TTC549 (cell line): ENCODE data around the gene PPP6R1.

ENCODE experiments used
- FAIRE-seq: peaks from 2 replicates; lab custom pipeline; 2012; peaks lifted over from hg19 to GRCh38; lab: Jason Lieb, UNC

The PPP6R1 gene, protein sequence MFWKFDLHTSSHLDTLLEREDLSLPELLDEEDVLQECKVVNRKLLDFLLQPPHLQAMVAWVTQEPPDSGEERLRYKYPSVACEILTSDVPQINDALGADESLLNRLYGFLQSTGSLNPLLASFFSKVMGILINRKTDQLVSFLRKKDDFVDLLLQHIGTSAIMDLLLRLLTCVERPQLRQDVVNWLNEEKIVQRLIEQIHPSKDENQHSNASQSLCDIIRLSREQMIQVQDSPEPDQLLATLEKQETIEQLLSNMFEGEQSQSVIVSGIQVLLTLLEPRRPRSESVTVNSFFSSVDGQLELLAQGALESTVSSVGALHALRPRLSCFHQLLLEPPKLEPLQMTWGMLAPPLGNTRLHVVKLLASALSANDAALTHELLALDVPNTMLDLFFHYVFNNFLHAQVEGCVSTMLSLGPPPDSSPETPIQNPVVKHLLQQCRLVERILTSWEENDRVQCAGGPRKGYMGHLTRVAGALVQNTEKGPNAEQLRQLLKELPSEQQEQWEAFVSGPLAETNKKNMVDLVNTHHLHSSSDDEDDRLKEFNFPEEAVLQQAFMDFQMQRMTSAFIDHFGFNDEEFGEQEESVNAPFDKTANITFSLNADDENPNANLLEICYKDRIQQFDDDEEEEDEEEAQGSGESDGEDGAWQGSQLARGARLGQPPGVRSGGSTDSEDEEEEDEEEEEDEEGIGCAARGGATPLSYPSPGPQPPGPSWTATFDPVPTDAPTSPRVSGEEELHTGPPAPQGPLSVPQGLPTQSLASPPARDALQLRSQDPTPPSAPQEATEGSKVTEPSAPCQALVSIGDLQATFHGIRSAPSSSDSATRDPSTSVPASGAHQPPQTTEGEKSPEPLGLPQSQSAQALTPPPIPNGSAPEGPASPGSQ

DNA sequence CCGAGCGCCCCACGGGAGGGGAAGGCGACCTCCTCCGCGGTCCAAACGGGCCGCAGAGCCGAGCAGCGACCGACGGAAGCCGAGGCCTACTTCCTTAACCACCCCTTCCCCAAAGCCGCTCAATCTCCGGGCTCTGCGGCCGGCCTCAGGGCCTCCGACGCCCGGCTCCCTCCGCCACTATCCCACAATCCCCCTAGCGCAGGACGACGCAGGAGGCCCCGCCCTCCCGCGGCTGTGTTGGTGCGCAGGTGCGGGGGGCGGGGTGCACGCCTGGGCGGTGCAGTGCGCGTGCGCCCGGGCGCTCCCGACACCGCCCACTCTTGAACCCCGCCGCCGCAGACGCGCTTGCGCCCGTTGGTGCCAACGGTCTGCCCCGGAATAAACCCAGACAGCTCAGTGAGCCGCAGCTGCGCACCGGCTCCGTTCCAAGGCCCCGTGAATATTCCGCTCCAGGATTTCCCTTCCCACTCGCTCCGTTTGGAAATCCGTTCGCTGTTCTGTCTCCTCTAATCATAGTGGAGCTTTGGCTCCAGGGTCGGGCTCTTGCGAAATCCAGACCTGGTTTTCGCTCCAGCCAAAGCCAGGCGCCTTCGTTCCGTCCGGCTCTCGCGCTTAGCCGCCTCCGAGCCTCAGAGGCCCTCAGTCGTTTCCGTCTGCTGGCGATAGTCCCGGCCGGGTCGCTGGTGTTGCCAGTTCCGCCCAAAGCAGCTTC, at the start of gene PPP6R1:
Gene PPP6R1, minus strand, starts transcription at position 190 of the 712 bp plus-strand sequence. CDS start 11,914 bp downstream, outside the sequence.
- FAIRE-seq, result peak; percentile 88

DNA sequence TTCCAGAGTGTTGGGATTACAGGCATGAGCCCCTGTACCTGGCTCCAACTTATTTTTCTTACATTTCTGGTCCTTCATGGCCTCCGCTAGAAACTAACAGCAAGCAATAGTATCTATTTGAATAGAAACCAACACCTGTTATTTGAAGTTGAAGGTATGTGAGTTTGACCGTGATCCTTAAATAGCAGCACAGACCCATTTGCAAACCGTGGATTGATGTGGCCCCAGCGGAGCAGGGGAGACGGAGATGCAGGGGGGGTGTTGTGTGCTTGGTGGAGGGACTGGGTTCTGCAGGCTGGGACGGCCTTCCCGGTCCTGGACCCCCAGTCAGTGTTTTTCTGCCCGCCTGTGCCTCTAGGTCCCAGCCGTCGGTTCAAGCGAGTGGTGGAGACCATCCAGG, 49.5 kb upstream of the PPP6R1 start:
- no peak for FAIRE-seq

DNA sequence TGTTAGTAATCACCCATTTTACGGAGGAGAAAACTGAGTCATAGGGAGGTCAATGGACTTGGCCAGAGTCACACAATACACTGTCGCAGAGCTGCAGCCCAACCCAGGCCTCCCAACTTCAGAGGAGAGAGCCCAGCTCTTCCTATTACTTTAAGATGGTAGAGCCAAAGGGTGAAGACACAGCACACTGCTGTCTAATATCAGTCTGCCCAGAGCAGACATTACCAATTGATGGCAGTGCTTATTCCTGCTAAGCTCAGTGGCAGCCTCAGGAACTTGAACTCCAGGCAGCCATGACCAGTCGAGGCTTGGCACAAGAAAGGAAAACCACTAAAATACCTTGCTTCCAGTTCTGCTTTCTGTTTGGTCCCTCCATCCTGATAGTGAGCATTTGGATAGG, 47.9 kb upstream of the PPP6R1 start:
- FAIRE-seq, result no peak

DNA sequence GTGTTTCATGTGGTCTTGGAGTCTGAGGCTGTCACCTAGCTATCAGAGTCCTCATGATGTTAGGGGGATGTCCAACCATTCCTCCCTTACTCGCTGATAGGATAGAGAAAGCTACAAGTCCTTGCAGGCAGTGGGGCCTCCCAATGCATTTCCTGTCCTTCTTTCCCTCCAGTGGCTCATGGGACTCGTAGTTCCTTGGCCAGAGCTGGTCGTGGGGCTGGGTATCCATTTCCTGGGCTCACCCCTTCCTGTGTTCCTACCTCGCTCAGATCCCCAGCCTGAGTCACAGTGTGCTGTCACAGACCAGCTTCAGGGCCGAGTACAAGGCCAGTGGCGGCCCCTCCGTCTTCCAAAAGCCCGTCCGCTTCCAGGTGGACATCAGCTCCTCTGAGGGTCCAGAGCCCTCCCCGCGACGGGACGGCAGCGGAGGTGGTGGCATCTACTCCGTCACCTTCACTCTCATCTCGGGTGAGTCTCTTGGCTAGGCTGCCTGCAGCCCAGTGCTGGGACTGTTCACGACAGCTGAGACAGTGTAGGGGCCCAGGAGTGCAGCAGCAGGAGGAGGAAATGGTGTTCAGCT, 47.3 kb upstream of the PPP6R1 start:
- FAIRE-seq, result no peak

DNA sequence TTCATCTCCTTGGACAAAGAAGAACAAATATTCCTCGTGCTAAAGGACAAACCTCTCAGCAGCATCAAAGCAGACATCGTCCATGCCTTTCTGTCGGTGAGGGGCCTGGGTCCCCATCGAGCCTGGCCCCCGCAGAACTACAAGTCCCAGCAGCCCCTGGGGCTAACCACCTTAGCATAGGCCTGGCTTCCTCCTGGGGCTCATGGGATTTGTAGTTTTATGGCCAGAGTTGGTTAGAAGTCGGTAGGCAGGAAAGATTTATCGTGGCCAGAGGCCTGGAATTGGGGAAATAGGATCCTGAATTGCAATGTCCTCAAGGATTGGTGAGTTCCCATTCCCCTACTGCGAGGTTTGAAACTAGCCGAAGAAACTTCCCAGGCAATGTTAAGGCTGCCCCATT, 46.7 kb upstream of the PPP6R1 start:
- FAIRE-seq, result no peak

DNA sequence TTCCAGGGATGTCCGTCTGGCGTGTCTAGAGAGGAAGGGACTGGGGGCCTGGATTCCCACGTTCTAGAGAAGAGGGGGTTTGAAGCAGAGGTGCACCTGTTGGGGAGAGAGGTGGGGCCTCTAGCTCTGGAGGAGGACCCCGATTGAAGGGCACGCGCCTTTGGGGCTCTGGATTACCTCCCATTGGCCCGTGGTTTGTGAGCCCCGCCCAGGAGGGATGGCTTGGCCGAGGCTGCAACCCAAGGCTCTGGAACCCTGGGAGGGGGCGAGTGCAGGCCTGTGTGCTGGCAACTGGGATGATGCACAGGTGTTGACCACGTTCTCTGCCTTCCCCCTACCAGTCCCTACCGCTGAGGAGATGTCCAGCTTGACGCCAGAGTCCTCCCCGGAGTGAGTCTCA, 46.2 kb upstream of the PPP6R1 start:
- no peak for FAIRE-seq

DNA sequence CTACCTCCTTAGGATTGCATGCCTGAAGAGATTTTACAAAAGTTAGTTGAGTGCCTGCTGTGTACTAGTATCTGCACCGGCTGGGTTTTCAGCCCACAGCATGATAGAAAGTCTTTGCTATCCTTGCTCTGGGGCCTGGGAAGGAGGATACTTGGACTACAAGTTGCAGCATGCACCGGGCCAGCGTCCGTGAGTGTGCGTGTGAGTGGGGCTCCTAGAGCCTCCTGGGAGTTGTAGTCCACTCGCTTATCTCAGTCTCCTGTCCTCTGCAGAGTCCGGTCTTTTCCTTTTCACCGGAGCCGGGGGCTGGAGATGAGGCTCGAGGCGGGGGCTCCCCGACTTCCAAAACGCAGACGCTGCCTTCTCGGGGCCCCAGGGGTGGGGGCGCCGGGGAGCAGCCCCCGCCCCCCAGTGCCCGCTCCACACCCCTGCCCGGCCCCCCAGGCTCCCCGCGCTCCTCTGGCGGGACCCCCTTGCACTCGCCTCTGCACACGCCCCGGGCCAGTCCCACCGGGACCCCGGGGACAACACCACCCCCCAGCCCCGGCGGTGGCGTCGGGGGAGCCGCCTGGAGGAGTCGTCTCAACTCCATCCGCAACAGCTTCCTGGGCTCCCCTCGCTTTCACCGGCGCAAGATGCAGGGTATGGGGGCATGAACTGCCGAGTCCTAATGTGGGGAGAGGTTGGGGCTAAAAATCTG, 45.6 kb upstream of the PPP6R1 start:
- FAIRE-seq, result no peak

DNA sequence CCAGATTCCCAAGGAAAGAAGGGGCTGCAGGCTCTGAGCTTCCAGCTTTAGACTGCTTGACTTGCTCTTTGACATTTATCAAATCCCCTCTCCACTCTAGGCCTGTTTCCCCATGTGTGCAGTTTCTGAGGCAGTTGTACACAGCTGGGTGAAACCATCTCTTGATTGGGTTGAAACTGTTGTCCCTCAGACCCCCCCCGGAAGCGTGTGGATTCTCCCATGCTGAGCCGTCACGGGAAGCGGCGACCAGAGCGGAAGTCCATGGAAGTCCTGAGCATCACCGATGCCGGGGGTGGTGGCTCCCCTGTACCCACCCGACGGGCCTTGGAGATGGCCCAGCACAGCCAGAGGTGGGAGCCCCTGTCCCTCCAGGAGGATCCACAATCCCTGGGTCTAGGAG, 44.7 kb upstream of the PPP6R1 start:
- no peak for FAIRE-seq

DNA sequence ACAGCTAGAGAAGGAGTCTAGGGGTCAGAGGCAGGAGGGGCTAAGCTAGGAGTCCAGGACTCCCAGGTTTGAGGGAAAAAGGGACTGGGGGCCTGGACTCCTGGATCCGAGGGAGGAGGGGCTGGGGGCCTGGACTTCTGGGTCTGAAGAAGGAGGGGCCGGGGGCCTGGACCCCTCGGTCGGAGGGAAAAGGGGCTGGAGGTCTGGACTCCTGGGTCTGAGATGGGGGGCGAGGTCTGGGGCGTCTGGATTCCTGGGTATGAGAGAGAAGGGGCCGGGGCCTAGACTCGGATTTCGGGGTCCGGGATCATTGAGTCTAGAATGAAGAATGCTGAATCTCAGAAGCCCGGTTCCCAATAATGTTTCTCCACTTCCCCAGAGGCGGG, 43.5 kb upstream of the PPP6R1 start:
- no peak for FAIRE-seq

DNA sequence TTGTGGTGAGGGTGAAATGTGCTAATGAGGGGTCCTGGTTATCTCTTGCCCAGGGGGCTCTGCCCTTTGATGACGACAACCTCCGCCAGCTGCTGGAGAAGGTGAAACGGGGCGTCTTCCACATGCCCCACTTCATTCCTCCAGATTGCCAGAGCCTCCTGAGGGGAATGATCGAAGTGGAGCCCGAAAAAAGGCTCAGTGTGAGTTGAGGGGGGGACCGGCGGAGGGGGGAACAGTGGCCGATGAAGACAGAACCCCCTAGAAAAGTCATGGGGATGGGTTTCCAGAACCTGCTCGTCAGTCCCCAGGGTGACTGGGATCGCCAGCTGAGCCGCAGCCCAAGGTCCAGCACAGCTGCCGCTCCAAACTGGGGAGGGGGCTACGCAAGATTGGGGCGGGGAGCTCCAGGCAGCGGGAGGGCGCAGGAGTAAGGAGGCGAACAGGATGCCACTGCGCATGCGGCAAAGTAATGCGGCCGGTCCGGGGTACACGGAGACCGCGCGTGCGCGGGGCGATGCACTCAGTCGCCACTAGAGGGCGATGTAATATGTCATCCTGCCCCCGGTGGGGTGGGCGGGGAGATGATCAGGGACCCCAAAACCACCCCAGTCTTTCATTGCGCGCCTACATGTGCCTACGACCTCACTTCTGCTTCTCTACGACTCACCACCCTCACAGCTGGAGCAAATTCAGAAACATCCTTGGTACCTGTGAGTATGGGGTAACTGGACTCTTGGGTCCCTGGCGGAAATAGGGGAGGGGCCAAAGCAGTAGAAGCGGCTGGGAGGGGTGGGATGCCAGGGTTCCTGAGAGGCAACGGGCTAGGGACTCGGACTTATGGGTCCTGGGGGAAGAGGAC, 42.9 kb upstream of the PPP6R1 start:
- FAIRE-seq, result no peak

DNA sequence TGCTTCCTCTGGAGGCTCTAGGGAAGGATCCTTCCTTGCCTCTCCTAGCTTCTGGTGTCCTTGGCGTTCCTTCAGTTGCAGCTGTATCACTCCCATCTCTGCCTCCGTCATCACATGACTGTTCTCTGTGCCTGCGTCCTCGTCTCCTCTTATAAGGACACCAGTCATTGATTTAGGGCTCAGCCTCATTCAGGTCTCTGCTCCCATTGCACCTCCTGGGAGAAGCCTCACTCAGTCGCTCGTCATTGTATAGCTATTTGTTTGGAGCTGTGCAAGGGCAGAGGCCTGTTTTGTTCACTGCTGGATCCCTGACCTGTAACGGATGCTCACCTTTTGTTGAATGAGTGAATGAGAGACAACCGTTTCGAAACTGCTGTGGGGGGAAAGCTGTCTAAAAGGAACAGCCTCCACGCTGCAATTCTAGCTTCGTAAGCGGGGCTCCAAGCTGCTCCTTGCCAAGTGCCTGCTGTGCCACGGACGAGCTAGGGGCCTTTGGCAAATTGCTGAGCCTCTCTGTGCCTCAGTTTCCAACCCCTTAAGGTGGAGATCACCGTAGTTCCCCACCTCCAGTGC, 42.2 kb upstream of the PPP6R1 start:
- FAIRE-seq, result no peak

DNA sequence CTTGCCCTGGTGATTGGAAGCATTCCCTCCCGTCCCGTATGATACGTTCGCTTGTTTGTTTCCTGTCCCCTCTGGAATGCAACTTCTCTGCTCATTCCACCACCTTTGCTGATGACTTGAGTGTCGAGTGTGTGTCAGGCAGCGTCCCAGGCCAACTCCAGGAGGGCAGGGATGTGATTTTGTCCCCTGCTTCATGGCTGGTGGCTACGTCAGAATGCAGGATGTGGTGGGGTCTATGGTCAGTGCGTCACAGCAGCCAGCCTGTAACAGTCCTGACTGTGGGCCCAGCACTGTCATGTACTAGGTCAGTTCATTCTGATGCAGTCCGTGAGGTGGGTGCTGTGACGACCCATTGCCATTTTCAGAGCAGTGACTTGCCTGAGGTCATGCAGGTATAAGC, 41.2 kb upstream of the PPP6R1 start:
- FAIRE-seq, result no peak

DNA sequence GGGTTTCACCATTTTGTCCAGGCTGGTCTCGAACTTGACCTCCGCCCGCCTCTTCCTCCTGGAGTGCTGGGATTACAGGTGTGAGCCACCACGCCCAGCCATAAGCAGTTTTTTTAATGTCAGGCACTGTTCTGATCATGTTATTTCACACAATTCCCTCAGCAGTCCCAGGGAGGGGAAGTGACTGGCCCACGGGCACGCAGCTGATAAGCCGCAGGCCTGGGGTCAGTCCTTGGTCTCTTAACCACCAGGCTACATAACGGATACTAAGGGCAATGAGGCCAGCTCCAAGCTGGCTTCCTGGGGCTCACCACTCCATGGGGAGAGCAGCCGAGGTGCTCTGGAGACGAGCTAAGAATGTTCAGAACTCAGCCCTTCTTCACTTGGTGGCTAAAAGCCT, 38.5 kb upstream of the PPP6R1 start:
- no peak for FAIRE-seq

DNA sequence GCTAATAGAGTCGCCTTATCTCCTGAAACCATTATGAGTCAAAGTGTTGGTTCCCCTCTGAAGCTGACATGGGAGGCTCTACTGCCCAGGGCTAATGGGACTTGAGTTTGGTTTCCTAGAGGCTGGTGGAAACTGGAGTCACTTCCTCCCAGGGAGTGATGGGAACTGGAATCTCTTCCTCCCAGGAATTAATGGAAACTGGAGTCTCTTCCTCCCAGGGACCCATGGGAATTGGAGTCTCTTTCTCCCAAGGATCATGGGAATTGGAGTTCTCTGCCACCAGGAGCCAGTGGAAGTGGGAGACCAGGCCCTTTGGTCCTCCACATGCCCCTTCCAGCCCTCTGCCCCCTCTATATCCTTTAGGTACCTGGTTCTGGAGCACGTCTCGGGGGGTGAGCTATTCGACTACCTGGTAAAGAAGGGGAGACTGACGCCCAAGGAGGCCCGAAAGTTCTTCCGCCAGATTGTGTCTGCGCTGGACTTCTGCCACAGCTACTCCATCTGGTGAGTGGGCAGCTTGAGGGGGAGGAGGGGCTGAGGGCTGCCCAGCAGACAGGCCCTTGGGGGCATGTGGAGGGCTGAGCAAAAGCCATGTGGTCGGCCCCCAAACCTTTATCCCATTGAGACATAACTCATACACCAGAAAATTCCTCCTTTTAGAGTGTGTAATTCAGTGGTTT, 30.4 kb upstream of the PPP6R1 start:
- FAIRE-seq, result peak; percentile 93

DNA sequence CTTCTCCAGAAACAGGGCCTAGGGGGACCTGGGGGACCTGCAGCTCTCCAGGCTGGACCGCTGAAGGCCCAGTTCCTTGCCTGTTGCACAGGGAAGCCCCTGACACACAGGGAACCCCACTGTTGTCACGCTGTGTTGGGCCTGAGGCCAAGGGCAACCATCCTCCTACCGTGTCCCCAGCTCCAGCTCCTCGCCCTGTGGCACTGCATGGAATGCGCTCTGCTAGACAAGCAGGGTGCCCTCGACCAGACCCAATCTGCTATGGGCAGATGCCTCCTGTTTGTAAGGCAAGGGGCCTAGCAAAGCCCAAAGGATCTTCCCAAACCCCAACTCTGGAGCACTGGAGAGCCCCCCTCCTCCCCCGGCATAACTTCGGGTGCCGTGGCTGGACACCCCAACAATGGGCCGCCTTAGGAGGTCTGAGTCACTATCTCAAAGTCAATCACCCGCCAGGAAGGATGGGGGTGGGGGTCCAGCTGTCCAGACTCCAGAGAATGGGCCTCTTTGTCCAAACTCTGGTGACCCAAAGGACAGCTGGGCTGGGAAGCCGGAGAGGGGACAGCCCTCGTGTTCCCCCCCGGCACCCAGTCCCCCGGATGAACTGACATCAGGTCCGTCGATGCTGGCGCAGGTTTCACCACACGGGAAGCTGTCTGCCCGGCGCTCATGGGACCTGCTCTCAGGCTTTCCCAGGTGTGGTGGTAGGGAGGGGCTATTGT, 28.7 kb upstream of the PPP6R1 start:
- FAIRE-seq, result no peak

DNA sequence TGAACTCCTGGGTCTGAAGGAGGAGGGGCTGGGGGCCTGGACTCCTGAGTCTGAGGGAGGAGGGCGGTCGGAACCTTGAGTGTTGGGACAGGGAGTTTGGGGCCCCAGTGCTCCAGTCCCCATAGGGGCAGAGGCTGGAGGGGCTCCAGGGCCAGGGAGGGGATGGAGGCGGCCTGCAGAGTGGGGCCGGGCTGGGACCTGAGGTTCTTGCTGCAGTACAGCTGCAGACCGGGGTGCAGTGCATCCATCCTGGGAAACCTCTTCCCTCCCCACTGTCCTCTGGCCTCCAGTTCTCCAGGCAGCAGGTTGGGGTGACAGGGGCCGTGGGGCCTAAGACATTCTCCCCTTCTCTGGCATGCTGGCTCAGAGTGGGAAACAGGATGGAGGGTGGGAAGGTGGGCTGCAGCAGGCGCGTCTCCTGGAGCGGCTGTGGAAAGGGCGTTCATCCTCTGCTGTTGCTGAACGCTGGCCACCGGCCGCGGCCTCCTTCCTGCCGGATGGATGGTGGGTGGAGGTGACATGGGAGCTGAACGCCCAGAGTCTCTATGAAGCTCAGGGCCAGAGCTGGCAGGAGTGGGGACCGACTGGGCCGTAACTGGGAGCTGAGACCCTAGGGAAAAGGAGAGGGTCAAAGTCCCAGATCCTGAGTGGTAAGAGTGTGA, 26.5 kb upstream of the PPP6R1 start:
- FAIRE-seq, result no peak

DNA sequence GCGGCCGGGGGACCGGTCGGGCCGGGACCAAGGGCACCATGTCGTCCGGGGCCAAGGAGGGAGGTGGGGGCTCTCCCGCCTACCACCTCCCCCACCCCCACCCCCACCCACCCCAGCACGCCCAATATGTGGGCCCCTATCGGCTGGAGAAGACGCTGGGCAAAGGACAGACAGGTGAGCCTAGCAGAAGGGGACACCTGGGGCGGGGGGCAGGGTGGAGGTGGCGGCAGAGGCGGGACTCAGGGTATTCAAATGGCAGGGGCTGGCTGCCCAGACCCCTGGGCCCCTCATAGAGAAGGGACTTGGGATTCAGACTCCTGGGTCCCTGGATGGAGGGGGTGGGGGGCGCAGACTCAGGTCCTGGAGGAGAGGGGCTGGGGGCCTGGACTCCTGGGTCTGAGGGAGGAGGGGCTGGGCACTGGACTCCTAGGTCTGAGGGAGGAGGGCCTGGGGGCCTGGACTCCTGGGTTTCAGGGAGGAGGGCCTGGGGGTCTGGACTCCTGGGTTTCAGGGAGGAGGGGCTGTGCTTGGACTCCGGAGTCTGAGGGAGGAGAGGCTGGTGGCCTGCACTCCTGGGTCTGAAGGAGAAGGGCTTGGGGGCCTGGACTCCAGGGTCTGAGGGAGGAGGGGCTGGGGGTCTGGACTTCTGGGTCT, 25.7 kb upstream of the PPP6R1 start:
- no peak for FAIRE-seq
